HCT116 (cell line): ENCODE results near the gene ATP6V1E1. TPM values are rescaled to one million over a fixed set of nuclear protein-coding genes. Genes with fewer than 3 reads are reported as not detected.

ENCODE experiments used
- ATAC-seq: fragments of 200-7000 bp; cut with Tn5 transposase; 2 replicates; pipeline ENCODE4 v1.9.1; 2020; ENCODE audit warnings: mild to moderate bottlenecking, moderate library complexity
- BruUV-seq: library from RNA; stranded (reverse); fragments of 400-500 nt; replicated peaks from 2 replicates; lab custom pipeline; 2021; lab: Mats Ljungman, UMichigan
- CTCF ChIA-PET: fragments of 300-600 bp; sonication (Branson Sonifier 250); formaldehyde crosslinking; loops from one replicate; lab custom pipeline; 2021; ENCODE audit warnings: antibody characterized with exemption; lab: Charles Lee
- POLR2A ChIA-PET: fragments of 300-600, 350-600 bp; sonication (Branson Sonifier 250); formaldehyde crosslinking; loops from one replicate; lab custom pipeline; 2021; ENCODE audit warnings: antibody characterized with exemption; lab: Charles Lee
- RAD21 ChIA-PET, 2 experiments: fragments of 300-600 bp; sonication (Branson Sonifier 250); formaldehyde crosslinking; loops; one replicate each; lab custom pipeline; 2023; ENCODE audit warnings: low total read pairs in 2 of 2; ENCODE audit not compliant: uncharacterized antibody in 2 of 2, unreplicated experiment in 2 of 2, low non-redundant PET in 1 of 2; lab: Charles Lee
- DNase-seq: peaks from one replicate; pipeline ENCODE4 v3.0.0-alpha.2; 2010; ENCODE audit warnings: low read depth, low spot score
- H2AFZ ChIP-seq: fragments of 200-600 bp; shearing (Covaris generic), sonication (generic); 2 replicates; pipeline ENCODE4 v1.6.1; 2017; ENCODE audit warnings: low read depth, mixed run types, mixed read lengths, antibody characterized with exemption, low read length; ENCODE audit not compliant: poor library complexity, severe bottlenecking
- H3K27ac ChIP-seq: 2 replicates; pipeline ENCODE4 v1.5.1; 2012; ENCODE audit warnings: low read depth, low read length
- H3K27me3 ChIP-seq: fragments of 200-600 bp; sonication (generic); 2 replicates; pipeline ENCODE4 v1.6.1; 2016; ENCODE audit warnings: mixed run types, low read length, mixed read lengths; ENCODE audit not compliant: insufficient read depth
- H3K36me3 ChIP-seq, 2 experiments: fragments of 200-500 bp in 1 of 2; fragments of 200-600 bp in 1 of 2; sonication (Bioruptor generic) in 1 of 2; sonication (generic) in 1 of 2; 2 replicates each; pipeline versions ENCODE4 v1.5.1 to v1.6.1; 2014 to 2016; ENCODE audit warnings: low read length in 2 of 2, inconsistent platforms in 1 of 2, mixed read lengths in 1 of 2, mixed run types in 1 of 2; ENCODE audit not compliant: insufficient read depth in 2 of 2, control insufficient read depth in 1 of 2
- H3K4me1 ChIP-seq, 2 experiments: fragments of 200-600 bp in 1 of 2; sonication (generic) in 1 of 2; 2 replicates each; pipeline versions ENCODE4 v1.5.1 to v1.6.1; 2012 to 2017; ENCODE audit warnings: low read length in 2 of 2, inconsistent platforms in 1 of 2, mild to moderate bottlenecking in 1 of 2, mixed read lengths in 1 of 2, mixed run types in 1 of 2, moderate library complexity in 1 of 2; ENCODE audit not compliant: insufficient read depth in 2 of 2, control insufficient read depth in 1 of 2
- H3K4me2 ChIP-seq: fragments of 200-600 bp; sonication (generic); 2 replicates; pipeline ENCODE4 v1.6.1; 2017; ENCODE audit warnings: mixed run types, low read length, mixed read lengths
- H3K4me3 ChIP-seq, 2 experiments: fragments of 200-600 bp in 1 of 2; sonication (generic) in 1 of 2; replicated peaks in 1 of 2; 2 replicates each; pipeline ENCODE4 v1.5.1; 2011 to 2016; ENCODE audit warnings: low read length in 2 of 2, control low read depth in 1 of 2, low read depth in 1 of 2, mild to moderate bottlenecking in 1 of 2, mixed read lengths in 1 of 2, mixed run types in 1 of 2
- H3K79me2 ChIP-seq: fragments of 200-600 bp; sonication (generic); 2 replicates; pipeline ENCODE4 v1.6.1; 2017; ENCODE audit warnings: mild to moderate bottlenecking, mixed run types, low read length, moderate library complexity, mixed read lengths; ENCODE audit not compliant: insufficient read depth
- H3K9ac ChIP-seq: fragments of 200-600 bp; sonication (generic); 2 replicates; pipeline ENCODE4 v1.6.1; 2016; ENCODE audit warnings: low read length, mixed read lengths
- H3K9me2 ChIP-seq: fragments of 200-600 bp; sonication (generic), shearing (Covaris generic); 2 replicates; pipeline ENCODE4 v1.6.1; 2017; ENCODE audit warnings: mixed run types, mild to moderate bottlenecking, moderate library complexity; ENCODE audit not compliant: insufficient read depth
- H3K9me3 ChIP-seq, 2 experiments: fragments of 200-500 bp in 1 of 2; fragments of 200-600 bp in 1 of 2; sonication (Bioruptor generic) in 1 of 2; sonication (generic) in 1 of 2; 2 replicates each; pipeline ENCODE4 v1.6.1; 2014 to 2017; ENCODE audit warnings: low read length in 2 of 2, mixed read lengths in 2 of 2, inconsistent platforms in 1 of 2, low read depth in 1 of 2, mild to moderate bottlenecking in 1 of 2, mixed run types in 1 of 2, moderate library complexity in 1 of 2; ENCODE audit not compliant: control insufficient read depth in 1 of 2, insufficient read depth in 1 of 2
- H4K20me1 ChIP-seq: fragments of 200-600 bp; sonication (generic), shearing (Covaris generic); 2 replicates; pipeline ENCODE4 v1.6.1; 2017; ENCODE audit warnings: mixed run types, mild to moderate bottlenecking, moderate library complexity; ENCODE audit not compliant: insufficient read depth
- CBX3 ChIP-seq: IDR thresholded peaks from 2 replicates; pipeline ENCODE4 v1.6.1; 2012; ENCODE audit warnings: low read depth
- ELF1 ChIP-seq: IDR thresholded peaks from 2 replicates; pipeline ENCODE4 v1.6.1; 2012; ENCODE audit warnings: low read depth, borderline replicate concordance
- EZH2 ChIP-seq: fragments of 200-600 bp; sonication (generic); IDR thresholded peaks from 2 replicates; pipeline ENCODE4 v1.6.1; 2017; ENCODE audit warnings: antibody characterized with exemption, mixed run types
- FOSL1 ChIP-seq: IDR thresholded peaks from 2 replicates; pipeline ENCODE4 v1.6.1; 2012; ENCODE audit warnings: low read depth
- POLR2A ChIP-seq: IDR thresholded peaks from 2 replicates; pipeline ENCODE4 v1.7.0; 2011; ENCODE audit warnings: borderline replicate concordance; ENCODE audit not compliant: insufficient read depth, insufficient read length; ENCODE audit errors: extremely low read depth
- POLR2AphosphoS5 ChIP-seq: IDR thresholded peaks from 2 replicates; pipeline ENCODE4 v1.6.1; 2011; ENCODE audit warnings: mild to moderate bottlenecking, low read depth, low read length, moderate library complexity
- RAD21 ChIP-seq: IDR thresholded peaks from 2 replicates; pipeline ENCODE4 v1.6.1; 2012; ENCODE audit warnings: low read depth, mild to moderate bottlenecking
- SIN3A ChIP-seq: IDR thresholded peaks from 2 replicates; pipeline ENCODE4 v1.6.1; 2012; ENCODE audit warnings: low read depth
- ZNF274 ChIP-seq: fragments of 200-500 bp; sonication (Bioruptor generic); IDR thresholded peaks from 2 replicates; pipeline ENCODE4 v1.6.1; 2014; ENCODE audit warnings: mild to moderate bottlenecking, low read depth, low read length, inconsistent platforms
- intact Hi-C: fragments of 100-400 bp; cut with micrococcal nuclease; formaldehyde crosslinking; loops from 2 replicates; pipeline ENCODE4 v1.10.0; 2022
- total RNA-seq: library from RNA; stranded (reverse); gene quantifications from one replicate; pipeline ENCODE4 v1.2.1, GENCODE V29; 2021; ENCODE audit not compliant: unreplicated experiment
- TF ChIP-seq, protein P1 (sequence below), 3 experiments: fragments of 200-600 bp in 1 of 3; sonication (generic) in 1 of 3; IDR thresholded peaks in 2 of 3; conservative IDR thresholded peaks in 1 of 3; 2 replicates each; pipeline ENCODE4 v1.5.1; 2012 to 2017; ENCODE audit warnings: low read depth in 2 of 3, low read length in 2 of 3, antibody characterized with exemption in 1 of 3, borderline replicate concordance in 1 of 3, control low read depth in 1 of 3, mild to moderate bottlenecking in 1 of 3, mixed read lengths in 1 of 3, mixed run types in 1 of 3, moderate library complexity in 1 of 3; ENCODE audit not compliant: insufficient read depth in 1 of 3

ATP6V1E1 gene
- total RNA-seq, 1 experiment from 2014 or later = 107 TPM

GRCh38 chr22:17559188-17559587, 69.4 kb downstream of the ATP6V1E1 start (continued):
- no peak for TF ChIP-seq POLR2AphosphoS5
- TF ChIP-seq ELF1 = no peak
- TF ChIP-seq SIN3A = no peak
- no peak for TF ChIP-seq EZH2
- no peak for TF ChIP-seq CBX3

DNA sequence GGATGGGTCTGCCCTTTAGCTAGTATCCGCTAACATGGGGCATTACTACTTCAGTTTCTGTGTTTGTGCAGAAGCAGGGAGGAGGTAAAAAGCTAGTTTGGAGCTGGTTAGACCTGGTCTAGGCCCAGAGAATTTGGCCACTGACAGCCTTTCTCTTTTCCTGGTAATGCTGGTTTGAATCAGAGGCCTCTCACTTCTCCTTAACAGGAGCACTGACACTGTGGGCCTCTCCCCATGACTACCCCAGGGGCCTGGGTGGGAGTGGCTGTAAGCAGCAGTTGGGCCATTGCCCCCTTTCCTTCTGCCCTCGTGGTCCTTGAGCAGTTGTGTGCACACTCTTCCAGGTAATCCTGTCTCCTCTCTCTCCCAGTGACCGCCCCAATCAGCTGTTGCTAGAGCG, 73.7 kb downstream of the ATP6V1E1 start:
- Histone ChIP-seq H3K9me3 (no peaks in the 10 kb centered on the region), H3K36me3 (peaks cover 0 to 4% of the 10 kb centered on the region in 2 experiments; a peak in 1 of 4 replicates), H3K4me1 (no peaks in the 10 kb centered on the region), H3K4me3 (no peak overlapping the region), H4K20me1 (no peaks in the 10 kb centered on the region), H3K27me3 (no peaks in the 10 kb centered on the region), H3K9ac (no peak overlapping the region), H2AFZ (no peak overlapping the region), H3K79me2 (no peaks in the 10 kb centered on the region), H3K4me2 (no peak overlapping the region), H3K9me2 (no peaks in the 10 kb centered on the region), H3K27ac (no peak overlapping the region)
- no TSS peak for BruUV-seq
- ChIA-PET RAD21 (no interaction called here), CTCF (no interaction called here), POLR2A (no interaction called here)
- DNase-seq (no peak), ATAC-seq (no peak)
- TF ChIP-seq, protein P1, sequence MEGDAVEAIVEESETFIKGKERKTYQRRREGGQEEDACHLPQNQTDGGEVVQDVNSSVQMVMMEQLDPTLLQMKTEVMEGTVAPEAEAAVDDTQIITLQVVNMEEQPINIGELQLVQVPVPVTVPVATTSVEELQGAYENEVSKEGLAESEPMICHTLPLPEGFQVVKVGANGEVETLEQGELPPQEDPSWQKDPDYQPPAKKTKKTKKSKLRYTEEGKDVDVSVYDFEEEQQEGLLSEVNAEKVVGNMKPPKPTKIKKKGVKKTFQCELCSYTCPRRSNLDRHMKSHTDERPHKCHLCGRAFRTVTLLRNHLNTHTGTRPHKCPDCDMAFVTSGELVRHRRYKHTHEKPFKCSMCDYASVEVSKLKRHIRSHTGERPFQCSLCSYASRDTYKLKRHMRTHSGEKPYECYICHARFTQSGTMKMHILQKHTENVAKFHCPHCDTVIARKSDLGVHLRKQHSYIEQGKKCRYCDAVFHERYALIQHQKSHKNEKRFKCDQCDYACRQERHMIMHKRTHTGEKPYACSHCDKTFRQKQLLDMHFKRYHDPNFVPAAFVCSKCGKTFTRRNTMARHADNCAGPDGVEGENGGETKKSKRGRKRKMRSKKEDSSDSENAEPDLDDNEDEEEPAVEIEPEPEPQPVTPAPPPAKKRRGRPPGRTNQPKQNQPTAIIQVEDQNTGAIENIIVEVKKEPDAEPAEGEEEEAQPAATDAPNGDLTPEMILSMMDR (IDR thresholded peaks at IDR 0.05 in 2 of 3, conservative IDR thresholded peaks at IDR 0.05 in 1 of 3; ENCODE audit: borderline replicate concordance in 1 of 3, insufficient read depth in 1 of 3, low read depth in 2 of 3, low read length in 2 of 3) = no peak
- no peak for TF ChIP-seq FOSL1
- no peak for TF ChIP-seq RAD21
- TF ChIP-seq POLR2AphosphoS5 = no peak
- no peak for TF ChIP-seq POLR2A
- no peak for TF ChIP-seq EZH2
- TF ChIP-seq SIN3A = no peak
- no peak for TF ChIP-seq ZNF274
- intact Hi-C loops = no loop called here
